ENCODE data around the gene MYL5. TPM values are rescaled to one million over a fixed set of nuclear protein-coding genes. Genes with fewer than 3 reads are reported as not detected.

MYL5 gene
- total RNA-seq, 1 donor from 2014 or later = 24.6 TPM

GRCh38 chr4:683982-684622 is 9.8 kb downstream of the MYL5 start:
- Mint-ChIP-seq H3K36me3 (ENCODE audit: low read depth) (no peaks in the 10 kb centered on the region), H3K9me3 (no peaks in the 10 kb centered on the region), H3K4me3 (no peak overlapping the region), H3K27me3 (peaks cover 3% of the 10 kb centered on the region), H3K27ac (no peak overlapping the region), H3K4me1 (peaks cover 12% of the 10 kb centered on the region)
- intact Hi-C loops (cut with micrococcal nuclease) = no loop called here
- CTCF ChIA-PET = interaction anchor here (0.8 to 1.8 kb wide), 4 partner anchors 10 to 58 kb away, joined by 3 to 5 read pairs (median 4); partner anchors contain the start of genes ATP5ME and MYL5
- POLR2A ChIA-PET = no interaction called here
- no peak for DNase-seq
- no peak for ATAC-seq (ENCODE audit: low read depth)
- TF ChIP-seq, protein P1, sequence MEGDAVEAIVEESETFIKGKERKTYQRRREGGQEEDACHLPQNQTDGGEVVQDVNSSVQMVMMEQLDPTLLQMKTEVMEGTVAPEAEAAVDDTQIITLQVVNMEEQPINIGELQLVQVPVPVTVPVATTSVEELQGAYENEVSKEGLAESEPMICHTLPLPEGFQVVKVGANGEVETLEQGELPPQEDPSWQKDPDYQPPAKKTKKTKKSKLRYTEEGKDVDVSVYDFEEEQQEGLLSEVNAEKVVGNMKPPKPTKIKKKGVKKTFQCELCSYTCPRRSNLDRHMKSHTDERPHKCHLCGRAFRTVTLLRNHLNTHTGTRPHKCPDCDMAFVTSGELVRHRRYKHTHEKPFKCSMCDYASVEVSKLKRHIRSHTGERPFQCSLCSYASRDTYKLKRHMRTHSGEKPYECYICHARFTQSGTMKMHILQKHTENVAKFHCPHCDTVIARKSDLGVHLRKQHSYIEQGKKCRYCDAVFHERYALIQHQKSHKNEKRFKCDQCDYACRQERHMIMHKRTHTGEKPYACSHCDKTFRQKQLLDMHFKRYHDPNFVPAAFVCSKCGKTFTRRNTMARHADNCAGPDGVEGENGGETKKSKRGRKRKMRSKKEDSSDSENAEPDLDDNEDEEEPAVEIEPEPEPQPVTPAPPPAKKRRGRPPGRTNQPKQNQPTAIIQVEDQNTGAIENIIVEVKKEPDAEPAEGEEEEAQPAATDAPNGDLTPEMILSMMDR (IDR thresholded peaks at IDR 0.05) = no peak

DNA sequence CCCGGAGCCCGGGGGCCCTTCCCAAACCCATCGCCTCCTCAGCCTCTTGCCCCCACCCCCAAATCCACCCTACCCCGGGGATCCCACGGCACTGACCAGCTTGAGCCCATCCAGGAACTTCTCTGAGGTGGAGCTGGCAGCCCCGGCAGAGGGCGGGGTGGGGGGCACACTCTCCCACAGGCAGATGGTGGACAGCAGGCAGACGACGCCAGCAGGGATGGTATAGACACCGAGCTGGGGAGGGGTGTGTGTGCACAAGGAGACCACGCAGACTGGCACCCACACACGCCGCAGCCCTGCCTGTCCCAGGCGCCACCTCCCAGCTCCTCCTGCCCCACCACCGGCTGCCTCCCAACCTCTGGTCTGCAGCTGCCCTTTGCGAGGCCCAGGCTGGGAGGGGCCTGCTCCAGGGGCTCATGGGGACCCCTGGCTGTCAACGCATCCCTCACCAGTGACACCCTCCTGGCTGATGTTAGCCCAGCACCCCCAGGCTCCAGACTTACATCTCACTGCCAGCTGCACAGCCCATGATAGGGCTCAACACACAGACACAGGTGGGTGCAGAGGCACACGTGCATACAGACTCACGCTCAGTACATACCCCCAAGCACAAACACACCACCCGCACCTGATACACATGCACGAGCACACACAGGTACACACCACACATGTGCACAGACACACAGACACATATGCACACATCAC is 10.4 kb downstream of the MYL5 start:
- Mint-ChIP-seq H3K4me1 (peaks cover 11% of the 10 kb centered on the region), H3K4me3 (no peak overlapping the region), H3K27me3 (peaks cover 3% of the 10 kb centered on the region), H3K36me3 (ENCODE audit: low read depth) (no peaks in the 10 kb centered on the region), H3K9me3 (no peaks in the 10 kb centered on the region), H3K27ac (no peak overlapping the region)
- ChIA-PET POLR2A (interaction anchor here (0.8 to 1.2 kb wide), 3 partner anchors 9 to 97 kb away, joined by 3 read pairs; partner anchors contain the start of genes ATP5ME and MYL5), CTCF (interaction anchor here (0.8 to 1.8 kb wide), 3 partner anchors 11 to 58 kb away, joined by 3 to 5 read pairs (median 4); partner anchors contain the start of genes ATP5ME and MYL5)
- ATAC-seq (ENCODE audit: low read depth) (no peak), DNase-seq (no peak)
- TF ChIP-seq, protein P1 (IDR thresholded peaks at IDR 0.05) = no peak
- intact Hi-C loops (cut with micrococcal nuclease) = no loop called here

DNA sequence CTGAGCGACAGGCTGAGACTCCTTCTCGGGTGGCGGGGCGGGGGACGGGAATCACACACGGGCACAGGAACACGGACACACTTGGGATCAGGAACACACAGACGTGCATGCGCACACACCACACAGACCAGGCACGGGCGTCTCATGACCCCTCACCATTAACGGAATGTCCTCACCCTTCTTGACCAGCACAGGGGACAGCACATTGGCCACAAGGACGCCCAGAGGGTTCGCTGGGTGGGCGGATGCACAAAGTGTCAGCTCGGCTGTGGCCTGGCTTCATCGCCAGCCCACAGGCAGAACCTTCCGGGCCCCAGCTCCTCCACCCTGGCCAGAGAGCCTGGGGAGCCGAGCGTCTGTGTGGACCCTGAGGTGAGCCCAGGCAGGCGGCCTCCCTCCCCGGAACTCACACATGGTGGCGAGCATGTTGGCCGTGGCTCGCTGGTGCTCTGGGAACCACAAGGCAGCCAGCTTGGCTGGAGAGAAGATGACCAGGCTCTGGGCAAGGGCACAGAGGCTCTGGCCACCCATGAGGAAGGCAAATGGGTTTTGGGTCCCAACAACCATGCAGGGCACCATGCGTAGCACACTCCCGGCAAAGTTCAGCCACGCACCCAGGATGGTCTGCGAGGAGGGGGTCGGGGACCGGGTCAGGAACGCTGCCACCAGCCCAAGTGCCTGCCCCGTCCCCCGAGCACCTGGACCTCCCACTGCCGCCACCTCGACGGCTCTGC is 11.5 kb downstream of the MYL5 start:
- no peak overlapping the region for H3K27ac Mint-ChIP-seq
- DNase-seq (no peak), ATAC-seq (ENCODE audit: low read depth) (no peak)
- ChIA-PET CTCF (interaction anchor here (1.6 kb wide), 1 partner anchor 57 kb away, joined by 3 read pairs; no protein-coding TSS in a partner anchor), POLR2A (interaction anchor here (1.2 kb wide), 1 partner anchor 12 kb away, joined by 3 read pairs; the partner anchor contains the start of genes ATP5ME and MYL5)
- no peak overlapping the region for H3K4me3 Mint-ChIP-seq
- H3K27me3 Mint-ChIP-seq = peaks cover 3% of the 10 kb centered on the region
- intact Hi-C loops (cut with micrococcal nuclease) = no loop called here
- TF ChIP-seq, protein P1 (IDR thresholded peaks at IDR 0.05) = no peak
- no peaks in the 10 kb centered on the region for H3K9me3 Mint-ChIP-seq
- H3K36me3 Mint-ChIP-seq (ENCODE audit: low read depth) = no peaks in the 10 kb centered on the region
- H3K4me1 Mint-ChIP-seq = peaks cover under 1% of the 10 kb centered on the region

DNA sequence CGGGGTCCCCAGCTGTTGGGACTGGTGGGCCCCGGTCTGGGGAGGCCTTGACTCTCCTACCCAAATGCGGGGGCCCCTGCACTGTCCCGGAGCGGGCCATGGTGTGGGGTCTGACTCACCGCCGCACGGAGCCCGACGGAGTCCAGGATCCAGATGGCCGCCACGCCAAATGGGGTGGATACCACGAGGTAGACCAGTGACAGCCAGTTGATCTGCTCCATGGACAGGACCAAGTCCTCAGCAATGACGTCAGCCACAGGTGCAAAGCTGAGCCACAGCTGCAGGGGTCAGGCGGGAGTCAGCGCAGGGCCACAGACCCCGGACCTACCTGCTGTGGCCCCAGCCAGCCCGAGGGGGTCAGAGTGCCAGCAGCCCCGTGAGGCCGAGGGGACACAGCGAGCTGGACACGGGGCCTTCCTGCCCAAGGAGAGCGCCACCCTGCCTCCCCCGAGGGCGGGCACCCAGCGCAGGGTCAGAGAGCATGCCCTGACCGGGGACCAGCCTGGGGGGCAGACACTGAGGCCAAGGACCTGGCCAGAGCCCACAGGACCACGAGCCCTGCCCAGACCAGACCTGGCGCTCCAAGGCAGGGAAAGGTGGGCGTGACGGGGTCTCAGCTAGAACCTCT is 12.2 kb downstream of the MYL5 start:
- CTCF ChIA-PET = interaction anchor here (1.6 kb wide), 1 partner anchor 56 kb away, joined by 3 read pairs; no protein-coding TSS in a partner anchor
- Mint-ChIP-seq H3K27ac (no peak overlapping the region), H3K4me3 (no peak overlapping the region), H3K36me3 (ENCODE audit: low read depth) (no peaks in the 10 kb centered on the region), H3K4me1 (no peaks in the 10 kb centered on the region), H3K27me3 (peaks cover 3% of the 10 kb centered on the region), H3K9me3 (no peaks in the 10 kb centered on the region)
- DNase-seq (no peak), ATAC-seq (ENCODE audit: low read depth) (no peak)
- intact Hi-C loops (cut with micrococcal nuclease) = no loop called here
- POLR2A ChIA-PET = no interaction called here
- TF ChIP-seq, protein P1 (IDR thresholded peaks at IDR 0.05) = no peak

Data from activated B cell treated with CpG ODN at 0.5 μM for 24 hours (primary cell).